HG03060 (cell line): ENCODE data around the gene BAZ1A.

ENCODE experiments used
- ATAC-seq: cut with Tn5 transposase; IDR thresholded peaks from one replicate; pipeline ENCODE4 v1.9.1; 2021; ENCODE audit warnings: low read depth, moderate number of reproducible peaks; ENCODE audit not compliant: unreplicated experiment

Gene BAZ1A

DNA sequence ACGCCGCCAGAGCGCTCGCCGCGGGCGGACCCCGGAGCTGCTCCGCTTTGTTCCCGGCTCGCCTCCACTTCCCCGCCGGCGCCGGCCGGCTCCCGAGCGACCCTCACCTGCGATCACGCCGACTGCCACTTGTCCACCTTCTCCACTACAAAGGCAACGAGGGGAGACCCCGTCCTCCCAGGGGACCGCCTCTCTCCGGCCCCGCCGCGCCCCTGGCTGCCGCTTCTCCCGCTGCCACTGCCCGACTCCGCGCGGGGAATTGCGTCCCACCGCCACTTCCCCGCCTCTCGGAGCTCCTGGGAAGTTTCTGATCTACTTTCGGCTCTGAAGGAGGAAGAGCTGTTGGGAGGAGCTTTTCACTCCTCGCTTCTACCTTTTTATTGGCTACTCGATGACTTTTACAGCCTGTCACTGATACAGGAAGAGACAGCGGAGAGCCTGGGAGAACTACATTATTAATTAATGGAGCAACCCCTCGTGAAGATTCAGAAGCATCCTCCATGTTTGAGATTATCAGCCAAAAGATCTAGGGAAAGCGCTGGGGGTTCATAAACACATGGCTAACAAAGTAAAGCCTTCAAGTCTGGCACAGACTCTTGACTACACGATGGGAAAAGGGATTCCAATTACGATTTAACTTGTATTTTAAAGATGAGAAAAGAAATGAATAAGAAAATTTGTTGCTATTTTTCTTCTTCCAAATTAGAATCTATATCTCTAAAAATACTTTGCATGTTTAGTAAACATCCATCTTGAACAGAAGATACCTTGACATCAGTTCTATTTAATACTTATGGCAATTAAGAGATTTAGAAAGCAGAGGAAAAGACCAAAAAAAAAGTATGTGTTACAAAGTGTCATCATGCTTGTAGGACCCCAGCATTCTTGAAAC, at the start of gene BAZ1A:
Gene BAZ1A (minus strand): TSS at position 330 of the 892 bp plus-strand sequence. CDS start 756 bp downstream, outside the sequence.
- ATAC-seq, result no peak

DNA sequence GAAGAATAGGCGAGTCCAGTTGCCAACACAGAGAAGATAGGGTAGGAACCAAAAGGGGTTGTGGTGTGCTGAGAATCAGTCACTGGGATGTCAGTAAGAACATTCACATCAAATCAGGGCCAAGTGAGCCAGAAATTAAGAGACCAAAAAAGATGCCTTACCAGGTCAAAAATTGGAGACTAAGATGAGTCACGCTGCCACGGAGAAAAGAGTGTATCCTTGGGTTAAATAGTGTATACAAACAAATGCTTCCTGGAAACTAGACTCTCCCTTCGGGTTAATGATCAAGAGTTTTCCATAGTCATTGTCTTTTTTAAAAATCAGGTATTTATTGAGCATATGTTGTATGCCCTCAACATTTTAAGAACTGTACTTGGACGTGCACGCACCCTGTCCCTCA, 45.2 kb upstream of the BAZ1A start:
- no peak for ATAC-seq

DNA sequence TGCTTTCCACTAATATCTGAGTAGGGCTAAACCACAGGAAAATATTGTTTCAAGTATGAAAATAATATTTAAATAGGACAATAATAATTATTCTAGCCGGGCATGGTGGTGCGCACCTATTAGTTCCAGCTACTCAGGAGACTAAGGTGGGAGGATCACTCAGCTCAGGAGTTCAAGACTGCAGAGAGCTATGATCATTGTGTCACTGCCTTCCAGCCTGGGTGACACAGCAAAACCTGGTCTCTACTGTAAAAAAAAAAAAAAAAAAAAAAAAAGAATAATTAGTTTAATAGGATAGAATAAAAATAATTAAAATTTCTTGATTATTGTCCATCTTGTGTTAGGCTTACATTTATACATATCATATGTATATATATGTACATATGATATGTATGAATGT, 38.5 kb upstream of the BAZ1A start:
- ATAC-seq, result no peak

- no peak for ATAC-seq
Observed at GRCh38 chr14:34912966-34913365, 37.8 kb upstream of the BAZ1A start.

DNA sequence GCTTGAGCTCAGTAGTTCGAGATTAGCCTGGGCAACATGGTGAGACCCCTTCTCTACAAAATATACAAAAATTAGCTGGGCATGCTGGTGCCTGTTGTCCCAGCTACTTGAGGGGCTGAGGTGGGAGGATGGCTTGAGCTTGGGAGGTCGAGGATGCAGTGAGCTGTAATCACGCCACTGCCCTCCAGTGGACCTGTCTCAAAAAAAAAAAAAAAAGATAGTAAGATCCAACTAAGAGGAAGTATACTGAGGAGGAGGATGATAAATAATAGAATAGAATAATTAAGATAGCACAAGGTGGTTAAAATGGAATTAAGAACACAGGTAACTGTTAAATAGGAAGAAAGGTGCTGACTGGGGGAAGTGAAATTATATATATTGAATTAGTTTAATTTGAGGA, 37.0 kb upstream of the BAZ1A start:
- no peak for ATAC-seq

- ATAC-seq, result no peak
Observed at GRCh38 chr14:34911209-34912150, 36.3 kb upstream of the BAZ1A start.

- no peak for ATAC-seq
Observed at GRCh38 chr14:34906287-34906686, 31.1 kb upstream of the BAZ1A start.

- ATAC-seq, result no peak
Observed at GRCh38 chr14:34895277-34895676, 20.1 kb upstream of the BAZ1A start.

- ATAC-seq, result no peak
Observed at GRCh38 chr14:34890937-34891336, 15.8 kb upstream of the BAZ1A start.

DNA sequence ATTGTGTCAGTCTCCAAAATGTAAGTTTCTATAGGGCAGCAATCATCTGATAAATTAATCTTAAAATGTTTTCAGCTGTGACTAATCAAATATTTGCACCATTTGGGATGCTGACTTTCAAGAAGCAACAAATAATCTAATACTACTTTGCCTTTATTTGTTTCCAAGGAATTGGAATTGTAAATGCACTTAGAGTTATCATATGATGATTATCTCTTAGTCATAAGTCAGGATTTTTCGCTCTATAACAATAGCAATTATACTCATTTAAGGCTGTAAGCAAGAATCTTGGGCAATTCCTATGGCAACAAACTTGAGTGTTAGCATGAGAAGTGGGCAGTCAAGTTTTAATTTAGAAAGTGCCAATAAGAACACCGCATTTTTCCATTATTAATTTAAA, 13.0 kb upstream of the BAZ1A start:
- ATAC-seq, result no peak

DNA sequence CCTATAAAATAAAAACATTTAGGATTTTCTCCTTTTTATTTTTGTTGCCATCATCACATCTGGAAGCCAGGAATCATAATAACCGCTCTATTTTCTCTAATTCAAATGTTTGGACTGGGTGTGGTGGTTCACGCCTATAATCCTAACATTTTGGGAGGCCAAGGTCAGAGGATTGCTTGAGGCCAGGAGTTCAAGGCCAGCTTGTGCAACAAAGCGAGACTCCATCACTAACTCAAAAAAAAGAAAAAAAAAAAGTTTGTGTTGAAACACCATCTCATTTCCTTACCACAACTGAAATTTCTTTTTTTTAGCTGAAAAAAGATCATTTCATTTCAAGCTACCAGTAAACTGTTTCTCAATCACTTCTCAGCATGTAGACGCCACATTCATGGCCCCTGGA, 8.8 kb upstream of the BAZ1A start:
- ATAC-seq, result no peak

DNA sequence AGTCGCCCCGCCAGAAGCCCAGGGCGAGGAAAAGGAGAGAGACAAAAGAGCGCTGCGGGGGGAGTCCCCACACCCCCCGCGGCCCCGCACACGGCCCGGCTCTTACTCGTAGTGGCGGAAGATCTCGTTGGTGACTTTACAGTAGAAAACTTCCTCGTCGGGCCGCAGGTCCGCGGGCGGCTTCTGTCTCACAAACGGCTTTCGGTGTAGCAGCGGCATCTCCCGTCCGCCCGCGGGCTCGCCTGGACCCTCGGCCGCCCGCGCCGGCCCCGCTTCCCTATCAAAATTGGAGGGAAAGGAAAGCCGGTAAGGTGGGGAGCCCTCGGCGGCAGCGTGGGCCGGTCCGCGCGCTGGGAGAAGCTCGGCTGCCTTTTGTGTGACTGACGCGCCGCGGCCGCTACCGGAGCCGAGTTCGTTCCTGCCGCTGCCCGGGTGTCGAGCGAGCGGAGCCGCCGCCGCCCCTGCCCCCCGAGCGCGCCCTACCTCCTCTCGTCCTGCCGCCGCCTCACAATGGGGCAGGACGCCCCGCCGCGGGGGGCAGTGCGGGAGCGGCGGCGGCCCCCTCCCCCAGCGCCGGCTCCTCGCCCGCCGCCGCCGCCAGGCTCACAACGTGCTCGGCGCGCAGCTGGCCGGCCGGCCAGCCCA, 652 bp downstream of the BAZ1A start:
- ATAC-seq, result peak; percentile 7

DNA sequence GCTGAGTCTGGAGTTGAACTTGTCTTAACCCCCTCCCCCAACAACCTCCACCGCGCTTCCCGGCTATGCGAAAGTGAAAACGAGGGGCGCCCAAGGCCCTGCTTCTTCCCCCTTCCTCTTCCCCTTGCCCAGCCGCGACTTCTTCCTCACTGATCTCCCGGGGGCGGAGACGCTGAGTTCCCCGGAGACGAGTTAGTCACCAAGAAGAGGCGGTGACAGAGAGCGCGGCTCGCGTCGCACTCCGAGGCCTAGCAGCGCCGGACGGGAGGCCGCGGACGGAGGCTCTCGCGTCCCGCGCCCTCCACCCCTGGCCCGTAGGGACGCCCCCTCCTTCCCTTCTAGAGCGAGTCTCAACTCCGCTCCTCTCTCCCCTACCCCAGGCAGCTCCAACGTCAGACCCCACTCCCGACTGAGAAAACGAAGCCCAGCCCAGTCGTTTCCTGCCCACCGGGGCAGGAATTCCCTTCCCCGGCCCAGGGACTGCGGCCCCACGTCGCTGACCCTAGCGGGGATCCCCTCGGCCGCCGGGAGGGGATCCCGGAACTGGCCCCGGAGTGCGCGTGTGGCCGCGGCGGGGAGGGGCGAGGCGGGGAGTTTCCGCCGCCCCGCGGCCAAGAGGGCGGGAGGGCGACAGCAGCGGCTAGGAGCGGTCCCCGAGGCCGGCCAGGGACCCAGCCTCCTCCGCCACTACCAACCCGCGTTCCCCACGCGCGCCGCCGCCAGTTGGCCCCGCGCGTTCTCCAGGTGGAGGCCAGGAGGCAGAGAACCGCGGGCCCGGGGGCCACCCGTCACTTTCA, 1.4 kb downstream of the BAZ1A start:
- ATAC-seq, result peak; percentile 36

GRCh38 chr14:34872822-34873588, 2.2 kb downstream of the BAZ1A start:
- ATAC-seq, result peak; percentile 11

GRCh38 chr14:34867199-34867598, 8.0 kb downstream of the BAZ1A start:
- ATAC-seq, result no peak

GRCh38 chr14:34865889-34866574, 9.1 kb downstream of the BAZ1A start:
- no peak for ATAC-seq

- ATAC-seq, result no peak
Observed at GRCh38 chr14:34863844-34864243, 11.3 kb downstream of the BAZ1A start.

DNA sequence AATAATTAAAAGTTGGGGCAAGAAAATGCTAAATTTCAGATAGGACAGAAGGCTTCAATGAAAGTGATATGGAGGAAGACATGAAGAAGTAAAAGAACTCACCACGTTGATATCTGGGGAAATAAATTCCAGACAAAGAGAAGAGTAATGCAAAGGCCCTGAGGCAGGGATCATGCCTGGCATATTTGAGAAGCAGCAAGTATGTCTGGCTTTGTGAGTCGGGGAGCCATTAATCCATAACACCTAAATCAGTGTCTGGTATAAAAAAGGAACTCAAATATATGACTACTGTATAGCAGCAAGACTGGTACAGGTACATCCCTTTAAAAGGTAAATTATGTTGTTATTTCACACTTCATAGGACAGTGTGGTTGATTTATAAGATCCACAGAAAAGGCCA, 16.4 kb downstream of the BAZ1A start:
- no peak for ATAC-seq
